Measurements from ENCODE around the gene PRMT1.

Gene PRMT1

GRCh38 chr19:49658139-49658517, 18.9 kb upstream of the PRMT1 start:
- no peak for ATAC-seq
- peaks cover 54% of the 10 kb centered on the region for H3K36me3 Mint-ChIP-seq
- H3K9me3 Mint-ChIP-seq: no peaks in the 10 kb centered on the region
- peaks cover 18% of the 10 kb centered on the region for H3K4me1 Mint-ChIP-seq
- H3K4me3 Mint-ChIP-seq: no peak overlapping the region
- no peaks in the 10 kb centered on the region for H3K27me3 Mint-ChIP-seq
- no peak overlapping the region for H3K27ac Mint-ChIP-seq

- Mint-ChIP-seq H3K27me3 (no peaks in the 10 kb centered on the region), H3K4me1 (peaks cover 19% of the 10 kb centered on the region), H3K36me3 (peaks cover 47% of the 10 kb centered on the region), H3K9me3 (no peaks in the 10 kb centered on the region), H3K4me3 (no peak overlapping the region), H3K27ac (no peak overlapping the region)
- no peak for ATAC-seq
These were observed 18.3 kb upstream of the PRMT1 start for GRCh38 chr19:49658566-49659442.

- peaks cover 35% of the 10 kb centered on the region for H3K4me1 Mint-ChIP-seq
- no peak for ATAC-seq
- no peaks in the 10 kb centered on the region for H3K27me3 Mint-ChIP-seq
- H3K9me3 Mint-ChIP-seq: no peaks in the 10 kb centered on the region
- no peak overlapping the region for H3K4me3 Mint-ChIP-seq
- peaks cover 40% of the 10 kb centered on the region for H3K36me3 Mint-ChIP-seq
- H3K27ac Mint-ChIP-seq: no peak overlapping the region
These were observed 16.6 kb upstream of the PRMT1 start for GRCh38 chr19:49660338-49660961.

DNA sequence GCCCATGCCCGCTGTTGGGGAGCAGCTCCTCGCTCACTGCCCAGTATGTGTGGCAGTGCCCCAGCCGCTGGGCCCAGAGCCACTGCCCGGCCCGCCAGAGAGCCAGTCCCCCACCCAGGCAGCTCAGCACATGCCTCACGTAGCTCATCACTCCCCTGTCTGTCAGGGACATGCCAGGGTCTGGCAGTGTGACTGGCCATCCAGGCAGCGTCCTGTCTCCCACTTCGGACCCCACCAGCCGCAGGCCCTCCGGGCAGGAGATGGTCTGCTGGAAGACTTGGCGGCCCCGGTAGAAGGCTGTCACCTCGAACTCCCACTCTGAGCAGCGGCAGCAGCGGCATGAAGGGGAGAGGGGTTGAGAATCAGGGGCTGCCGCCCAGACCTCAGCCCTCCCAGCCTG, 15.1 kb upstream of the PRMT1 start:
- Mint-ChIP-seq H3K36me3 (peaks cover 35% of the 10 kb centered on the region), H3K27me3 (no peaks in the 10 kb centered on the region), H3K9me3 (no peaks in the 10 kb centered on the region), H3K4me3 (no peak overlapping the region), H3K27ac (no peak overlapping the region), H3K4me1 (peaks cover 51% of the 10 kb centered on the region)
- ATAC-seq: no peak

DNA sequence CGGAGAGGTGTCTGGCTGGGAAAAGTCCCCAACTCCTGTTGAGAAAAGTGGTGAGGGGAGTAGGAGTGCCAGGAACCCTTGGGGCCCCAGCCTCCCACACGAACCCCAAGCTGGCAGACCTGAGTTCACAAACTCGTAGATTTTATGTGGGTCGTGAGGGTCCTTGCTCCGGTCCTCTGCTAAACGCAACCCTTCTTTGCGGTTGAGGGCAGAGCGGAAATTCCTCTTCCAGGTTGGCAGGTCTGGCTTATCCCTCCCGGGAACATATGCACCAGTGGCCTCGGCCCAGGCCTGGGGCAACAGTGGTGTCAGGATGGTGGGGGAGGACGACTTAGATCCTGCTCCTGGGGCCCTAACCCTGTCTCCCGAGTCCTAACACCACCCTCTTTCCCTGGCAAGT, 13.8 kb upstream of the PRMT1 start:
- H3K36me3 Mint-ChIP-seq: peaks cover 26% of the 10 kb centered on the region
- peaks cover 56% of the 10 kb centered on the region for H3K4me1 Mint-ChIP-seq

DNA sequence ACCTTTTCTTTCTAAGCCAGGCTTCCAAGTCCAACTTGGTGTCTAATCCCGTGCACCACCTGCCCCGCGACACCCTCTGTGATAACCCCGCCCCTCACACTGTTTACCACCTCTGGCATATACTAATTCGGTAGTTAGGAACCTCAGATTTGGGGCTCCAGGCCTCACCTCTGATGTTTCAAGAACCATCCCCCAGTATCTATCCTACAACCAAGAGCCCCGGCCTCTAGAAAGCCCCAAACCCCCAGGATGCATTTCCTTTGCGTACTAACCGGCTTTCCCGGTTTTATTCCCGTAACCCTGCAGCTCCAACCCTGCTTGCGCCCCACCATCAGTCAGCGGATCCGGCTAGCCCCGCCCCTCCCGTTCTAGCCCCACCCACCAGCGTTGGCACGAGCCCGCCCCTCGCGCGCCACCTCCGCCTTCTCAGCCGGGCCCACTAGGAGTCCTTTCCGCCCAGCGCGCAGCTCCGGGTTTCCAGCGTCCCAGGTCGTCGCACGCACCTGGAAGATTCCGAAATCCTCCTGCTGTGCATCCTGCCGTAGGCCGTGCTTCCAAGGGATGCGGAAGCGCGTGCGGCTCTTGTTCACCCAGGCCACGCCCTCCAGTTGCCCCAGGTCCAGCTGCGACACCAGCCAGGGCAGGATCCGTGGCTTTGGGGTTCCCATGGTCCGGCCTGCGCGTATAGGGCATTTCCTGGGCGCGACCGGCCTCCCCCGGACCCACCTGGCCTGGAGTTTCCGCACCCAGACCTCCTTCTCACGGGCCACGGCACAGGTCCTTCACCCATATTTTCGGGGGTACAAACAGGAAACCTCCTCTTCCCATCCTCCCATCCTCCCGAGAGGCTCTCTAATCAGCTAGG, 12.7 kb upstream of the PRMT1 start:
- H3K9me3 Mint-ChIP-seq: no peaks in the 10 kb centered on the region
- no peaks in the 10 kb centered on the region for H3K27me3 Mint-ChIP-seq
- peaks cover 56% of the 10 kb centered on the region for H3K4me1 Mint-ChIP-seq
- H3K4me3 Mint-ChIP-seq: peak overlapping the region; percentile 100
- peak overlapping the region; percentile 97 for H3K27ac Mint-ChIP-seq
- H3K36me3 Mint-ChIP-seq: peaks cover 23% of the 10 kb centered on the region
- peak; percentile 79 for ATAC-seq

More for the DNA sequence above, 13.8 kb upstream of the PRMT1 start:
- Mint-ChIP-seq H3K9me3 (no peaks in the 10 kb centered on the region), H3K27me3 (no peaks in the 10 kb centered on the region), H3K27ac (peak overlapping the region; percentile 97), H3K4me3 (peak overlapping the region; percentile 100)
- no peak for ATAC-seq

- ATAC-seq: peak; percentile 2
- Mint-ChIP-seq H3K36me3 (peaks cover 21% of the 10 kb centered on the region), H3K27me3 (no peaks in the 10 kb centered on the region), H3K4me1 (peaks cover 56% of the 10 kb centered on the region), H3K9me3 (no peaks in the 10 kb centered on the region), H3K27ac (peak overlapping the region; percentile 97), H3K4me3 (peak overlapping the region; percentile 100)
These were observed 12.1 kb upstream of the PRMT1 start for GRCh38 chr19:49665036-49665350.

- no peaks in the 10 kb centered on the region for H3K9me3 Mint-ChIP-seq
- H3K27ac Mint-ChIP-seq: peak within 1 kb of the TSS; percentile 97
- H3K4me3 Mint-ChIP-seq: peak within 1 kb of the TSS; percentile 100
- peaks cover 16% of the 10 kb centered on the region for H3K36me3 Mint-ChIP-seq
- H3K27me3 Mint-ChIP-seq: no peaks in the 10 kb centered on the region
- peak; percentile 95 for ATAC-seq
- H3K4me1 Mint-ChIP-seq: peaks cover 56% of the 10 kb centered on the region
These were observed 11.5 kb upstream of the PRMT1 start, which contains the start of the genes BCL2L12 and IRF3 for GRCh38 chr19:49665351-49666119. Gene BCL2L12, plus strand, starts transcription at chr19:49665933. Its CDS starts 760 bp downstream, at chr19:49666693. Gene IRF3, minus strand, starts transcription at chr19:49665857. Its CDS starts 1,019 bp downstream, at chr19:49664838.

GRCh38 chr19:49666120-49666444, 11.0 kb upstream of the PRMT1 start:
- H3K4me3 Mint-ChIP-seq: peak overlapping the region; percentile 100
- ATAC-seq: no peak
- no peaks in the 10 kb centered on the region for H3K9me3 Mint-ChIP-seq
- peak overlapping the region; percentile 97 for H3K27ac Mint-ChIP-seq
- H3K27me3 Mint-ChIP-seq: no peaks in the 10 kb centered on the region
- peaks cover 56% of the 10 kb centered on the region for H3K4me1 Mint-ChIP-seq
- H3K36me3 Mint-ChIP-seq: peaks cover 16% of the 10 kb centered on the region

GRCh38 chr19:49667473-49667872, 9.6 kb upstream of the PRMT1 start:
- Mint-ChIP-seq H3K27ac (peak overlapping the region; percentile 97), H3K4me1 (peaks cover 60% of the 10 kb centered on the region), H3K4me3 (peak overlapping the region; percentile 100), H3K36me3 (peaks cover 18% of the 10 kb centered on the region), H3K9me3 (no peaks in the 10 kb centered on the region), H3K27me3 (no peaks in the 10 kb centered on the region)
- no peak for ATAC-seq

GRCh38 chr19:49669516-49669915, 7.6 kb upstream of the PRMT1 start:
- Mint-ChIP-seq H3K27me3 (no peaks in the 10 kb centered on the region), H3K27ac (no peak overlapping the region), H3K4me3 (no peak overlapping the region), H3K4me1 (peaks cover 56% of the 10 kb centered on the region), H3K36me3 (peaks cover 15% of the 10 kb centered on the region), H3K9me3 (no peaks in the 10 kb centered on the region)
- no peak for ATAC-seq

DNA sequence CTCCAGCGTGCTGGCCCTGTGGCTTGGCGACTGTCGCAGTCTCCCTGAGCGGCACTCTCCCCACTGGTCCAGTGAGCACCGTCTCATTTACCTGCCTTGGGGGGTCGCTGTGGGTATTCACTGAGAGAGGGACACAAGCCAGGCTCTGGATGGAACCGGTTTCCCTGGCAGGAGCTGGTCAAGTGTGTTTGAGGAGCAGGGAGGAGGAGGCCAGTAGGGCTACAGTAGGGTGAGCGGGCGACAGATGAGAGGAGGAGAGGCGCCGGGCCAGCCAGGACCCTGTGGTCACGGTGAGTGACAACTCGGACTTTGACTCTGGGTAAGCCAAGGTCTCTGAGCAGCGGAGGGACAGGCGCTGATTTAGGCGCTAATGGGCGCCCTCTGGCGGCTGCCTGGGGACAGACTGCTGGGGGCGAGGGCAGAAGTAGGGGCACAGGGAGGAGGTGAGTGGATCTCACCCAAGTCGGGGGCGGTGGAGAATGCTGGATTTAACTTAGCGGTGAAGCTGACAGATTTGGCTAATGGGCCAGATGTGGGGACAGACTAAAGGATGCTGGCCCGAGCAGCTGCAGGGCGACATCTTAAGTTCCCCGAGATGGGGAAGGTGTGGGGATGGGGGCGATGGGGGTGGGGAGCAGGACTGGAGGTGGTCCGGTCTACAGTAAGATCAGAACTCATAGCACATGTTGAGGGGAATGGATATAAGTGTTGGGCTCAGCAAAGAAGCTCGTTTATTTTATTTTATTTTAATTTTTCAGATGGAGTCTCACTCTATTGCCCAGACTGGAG, 4.7 kb upstream of the PRMT1 start:
- peaks cover 36% of the 10 kb centered on the region for H3K4me1 Mint-ChIP-seq
- peak overlapping the region; percentile 50 for H3K4me3 Mint-ChIP-seq
- no peak for ATAC-seq
- peak overlapping the region; percentile 75 for H3K27ac Mint-ChIP-seq
- H3K27me3 Mint-ChIP-seq: no peaks in the 10 kb centered on the region
- H3K36me3 Mint-ChIP-seq: peaks cover 9% of the 10 kb centered on the region
- H3K9me3 Mint-ChIP-seq: no peaks in the 10 kb centered on the region

DNA sequence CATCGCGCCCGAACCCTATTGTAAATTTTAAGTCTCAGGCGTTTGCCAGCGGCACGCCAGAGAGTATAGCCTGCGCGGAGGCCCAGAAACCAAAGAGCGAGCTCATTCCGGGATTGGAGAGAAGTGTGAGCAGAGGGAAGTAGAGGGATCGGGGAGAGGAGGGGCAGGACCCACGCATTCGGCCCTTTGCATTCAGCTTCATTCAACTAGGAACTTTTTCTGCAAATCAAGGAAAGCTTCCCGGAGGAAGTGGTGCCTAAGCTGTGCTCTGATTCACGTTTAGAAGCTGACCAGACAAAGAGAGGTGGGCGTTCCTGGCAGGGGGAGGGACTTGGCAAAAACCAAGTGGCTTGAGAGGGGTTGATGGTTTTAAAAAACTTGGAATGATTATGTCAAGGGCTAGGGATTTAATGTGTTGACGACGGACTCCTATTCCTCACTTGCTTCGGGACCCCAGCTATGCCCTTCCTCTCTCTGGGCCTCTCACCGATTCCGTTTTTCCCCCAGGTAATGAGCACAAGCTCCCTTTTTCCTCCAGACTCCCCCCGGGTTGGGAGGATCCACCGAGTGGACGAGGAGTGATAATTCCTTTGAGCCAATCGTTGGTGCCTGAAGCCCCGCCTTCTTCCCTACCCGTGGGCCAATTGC, 811 bp upstream of the PRMT1 start:
- Mint-ChIP-seq H3K27me3 (no peaks in the 10 kb centered on the region), H3K27ac (peak overlapping the region; percentile 96), H3K9me3 (no peaks in the 10 kb centered on the region), H3K36me3 (peaks cover 19% of the 10 kb centered on the region), H3K4me3 (peak overlapping the region; percentile 85), H3K4me1 (peaks cover 70% of the 10 kb centered on the region)
- peak; percentile 17 for ATAC-seq
